ENCODE results near the gene CAMKK2.
"Not testable (repeated sequence)": the region's sequence is repeated elsewhere in the genome, so short reads cannot be mapped to it uniquely, and the experiment has no call there.

Gene CAMKK2

GRCh38 chr12:121226871-121227270 lies 69.6 kb downstream of the CAMKK2 start:
- DNase-seq (ENCODE audit: low spot score in 2 of 2); H3K36me3 ChIP-seq (replicated peaks); H3K27me3 ChIP-seq (ENCODE audit: low read depth); in situ Hi-C loops (cut with MboI; ENCODE audit: low sequenced_read_pairs); H3K4me1 ChIP-seq; H3K4me3 ChIP-seq; H3K9me3 ChIP-seq: not testable (repeated sequence)

GRCh38 chr12:121226399-121226798 lies 70.1 kb downstream of the CAMKK2 start:
- Histone ChIP-seq H3K27me3 (ENCODE audit: low read depth) (no peaks in the 10 kb centered on the region), H3K9me3 (no peaks in the 10 kb centered on the region), H3K4me3 (no peak overlapping the region), H3K4me1 (no peaks in the 10 kb centered on the region), H3K36me3 (replicated peaks) (peaks cover 2% of the 10 kb centered on the region)
- DNase-seq (ENCODE audit: low spot score in 2 of 2): no peak
- in situ Hi-C loops (cut with MboI; ENCODE audit: low sequenced_read_pairs): no loop called here

GRCh38 chr12:121224591-121224990 lies 71.9 kb downstream of the CAMKK2 start:
- Histone ChIP-seq H3K36me3 (replicated peaks) (peaks cover 2% of the 10 kb centered on the region), H3K4me3 (no peak overlapping the region), H3K27me3 (ENCODE audit: low read depth) (no peaks in the 10 kb centered on the region), H3K4me1 (no peaks in the 10 kb centered on the region), H3K9me3 (no peaks in the 10 kb centered on the region)
- in situ Hi-C loops (cut with MboI; ENCODE audit: low sequenced_read_pairs): no loop called here
- no peak for DNase-seq (ENCODE audit: low spot score in 2 of 2)

GRCh38 chr12:121223292-121224285 lies 72.9 kb downstream of the CAMKK2 start:
- H3K9me3 ChIP-seq: no peaks in the 10 kb centered on the region
- in situ Hi-C loops (cut with MboI; ENCODE audit: low sequenced_read_pairs): no loop called here
- no peaks in the 10 kb centered on the region for H3K4me1 ChIP-seq
- H3K27me3 ChIP-seq (ENCODE audit: low read depth): no peaks in the 10 kb centered on the region
- H3K36me3 ChIP-seq (replicated peaks): no peaks in the 10 kb centered on the region; the same call in none of the 2 replicates
- no peak overlapping the region for H3K4me3 ChIP-seq
- DNase-seq (ENCODE audit: low spot score in 2 of 2): no peak

- Histone ChIP-seq H3K27me3 (ENCODE audit: low read depth) (no peaks in the 10 kb centered on the region), H3K4me1 (no peaks in the 10 kb centered on the region), H3K9me3 (no peaks in the 10 kb centered on the region), H3K36me3 (replicated peaks) (no peaks in the 10 kb centered on the region; the same call in none of the 2 replicates), H3K4me3 (no peak overlapping the region)
- DNase-seq (ENCODE audit: low spot score in 2 of 2): no peak
- in situ Hi-C loops (cut with MboI; ENCODE audit: low sequenced_read_pairs): no loop called here
Observed at GRCh38 chr12:121222847-121223246, 73.7 kb downstream of the CAMKK2 start.

- DNase-seq (ENCODE audit: low spot score in 2 of 2): no peak
- no peaks in the 10 kb centered on the region for H3K9me3 ChIP-seq
- H3K4me1 ChIP-seq: no peaks in the 10 kb centered on the region
- in situ Hi-C loops (cut with MboI; ENCODE audit: low sequenced_read_pairs): no loop called here
- no peaks in the 10 kb centered on the region; the same call in none of the 2 replicates for H3K36me3 ChIP-seq (replicated peaks)
- no peak overlapping the region for H3K4me3 ChIP-seq
- H3K27me3 ChIP-seq (ENCODE audit: low read depth): no peaks in the 10 kb centered on the region
Observed at GRCh38 chr12:121219353-121219986, 77.0 kb downstream of the CAMKK2 start.

- H3K36me3 ChIP-seq (replicated peaks): no peaks in the 10 kb centered on the region; the same call in none of the 2 replicates
- H3K4me1 ChIP-seq: no peaks in the 10 kb centered on the region
- in situ Hi-C loops (cut with MboI; ENCODE audit: low sequenced_read_pairs): no loop called here
- no peak for DNase-seq (ENCODE audit: low spot score in 2 of 2)
- no peaks in the 10 kb centered on the region for H3K27me3 ChIP-seq (ENCODE audit: low read depth)
- H3K9me3 ChIP-seq: no peaks in the 10 kb centered on the region
- H3K4me3 ChIP-seq: no peak overlapping the region
Observed at GRCh38 chr12:121218588-121219352, 77.7 kb downstream of the CAMKK2 start.

GRCh38 chr12:121217761-121218160 lies 78.7 kb downstream of the CAMKK2 start:
- H3K4me1 ChIP-seq: no peaks in the 10 kb centered on the region
- no peaks in the 10 kb centered on the region; the same call in 1 of the 2 replicates for H3K36me3 ChIP-seq (replicated peaks)

GRCh38 chr12:121217063-121217462 lies 79.4 kb downstream of the CAMKK2 start:
- in situ Hi-C loops (cut with MboI; ENCODE audit: low sequenced_read_pairs): no loop called here
- no peak for DNase-seq (ENCODE audit: low spot score in 2 of 2)
- no peaks in the 10 kb centered on the region for H3K27me3 ChIP-seq (ENCODE audit: low read depth)
- H3K4me3 ChIP-seq: no peak overlapping the region
- H3K4me1 ChIP-seq: no peaks in the 10 kb centered on the region
- no peaks in the 10 kb centered on the region for H3K9me3 ChIP-seq
- H3K36me3 ChIP-seq (replicated peaks): no peaks in the 10 kb centered on the region

More at GRCh38 chr12:121217761-121218160, 78.7 kb downstream of the CAMKK2 start:
- DNase-seq (ENCODE audit: low spot score in 2 of 2): no peak
- no peak overlapping the region for H3K4me3 ChIP-seq
- H3K9me3 ChIP-seq: no peaks in the 10 kb centered on the region
- in situ Hi-C loops (cut with MboI; ENCODE audit: low sequenced_read_pairs): no loop called here
- no peaks in the 10 kb centered on the region for H3K27me3 ChIP-seq (ENCODE audit: low read depth)

- no peaks in the 10 kb centered on the region for H3K4me1 ChIP-seq
- no peak for DNase-seq (ENCODE audit: low spot score in 2 of 2)
- H3K36me3 ChIP-seq (replicated peaks): no peaks in the 10 kb centered on the region
- H3K4me3 ChIP-seq: no peak overlapping the region
- in situ Hi-C loops (cut with MboI; ENCODE audit: low sequenced_read_pairs): no loop called here
- no peaks in the 10 kb centered on the region for H3K9me3 ChIP-seq
- no peaks in the 10 kb centered on the region for H3K27me3 ChIP-seq (ENCODE audit: low read depth)
Observed at GRCh38 chr12:121216102-121216501, 80.4 kb downstream of the CAMKK2 start.

GRCh38 chr12:121214855-121215745 lies 81.4 kb downstream of the CAMKK2 start:
- Histone ChIP-seq H3K27me3 (ENCODE audit: low read depth) (no peaks in the 10 kb centered on the region), H3K4me1 (peaks cover 4% of the 10 kb centered on the region; the same call in 1 of the 2 replicates), H3K4me3 (no peak overlapping the region), H3K36me3 (replicated peaks) (no peaks in the 10 kb centered on the region), H3K9me3 (no peaks in the 10 kb centered on the region)
- DNase-seq (ENCODE audit: low spot score in 2 of 2): no peak
- in situ Hi-C loops (cut with MboI; ENCODE audit: low sequenced_read_pairs): no loop called here

GRCh38 chr12:121214166-121214777 lies 82.2 kb downstream of the CAMKK2 start:
- DNase-seq (ENCODE audit: low spot score in 2 of 2): no peak
- Histone ChIP-seq H3K9me3 (no peaks in the 10 kb centered on the region), H3K4me1 (peaks cover 4% of the 10 kb centered on the region; the same call in 1 of the 2 replicates), H3K36me3 (replicated peaks) (no peaks in the 10 kb centered on the region), H3K4me3 (no peak overlapping the region), H3K27me3 (ENCODE audit: low read depth) (no peaks in the 10 kb centered on the region)
- in situ Hi-C loops (cut with MboI; ENCODE audit: low sequenced_read_pairs): no loop called here
